Stimulated activated CD4-positive, alpha-beta T cell treated with anti-CD3 and anti-CD28 coated beads, Interleukin-1b, Interleukin-23, amount 100 ng/mL, for 24 hours (primary cell): ENCODE data around the gene IMMP2L.

Experiments used
- DNase-seq, 4 experiments: peaks; one replicate each; pipeline ENCODE4 v3.0.0-alpha.2; 2020; ENCODE audit warnings: low read depth in 4 of 4, low spot score in 1 of 4

The IMMP2L gene

DNA sequence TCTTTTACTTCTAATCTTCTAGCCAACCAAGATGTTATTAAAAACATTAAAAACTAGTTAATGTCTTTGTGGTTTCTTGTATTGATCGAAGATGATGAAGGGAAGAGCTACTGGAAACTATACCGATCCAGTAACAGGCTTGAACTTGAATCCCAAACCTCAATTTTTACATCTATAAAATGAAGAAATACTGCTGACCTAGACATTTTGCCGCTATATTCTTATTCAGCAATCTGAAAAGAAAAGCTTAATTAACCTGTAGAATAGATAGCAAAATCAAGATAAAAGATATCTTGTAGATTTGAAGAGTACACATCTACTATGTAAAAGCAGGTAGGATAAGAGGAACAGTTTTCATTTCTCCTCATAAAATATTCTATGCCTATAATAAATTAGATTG, 797.4 kb downstream of the IMMP2L start:
- no peak for DNase-seq

DNA sequence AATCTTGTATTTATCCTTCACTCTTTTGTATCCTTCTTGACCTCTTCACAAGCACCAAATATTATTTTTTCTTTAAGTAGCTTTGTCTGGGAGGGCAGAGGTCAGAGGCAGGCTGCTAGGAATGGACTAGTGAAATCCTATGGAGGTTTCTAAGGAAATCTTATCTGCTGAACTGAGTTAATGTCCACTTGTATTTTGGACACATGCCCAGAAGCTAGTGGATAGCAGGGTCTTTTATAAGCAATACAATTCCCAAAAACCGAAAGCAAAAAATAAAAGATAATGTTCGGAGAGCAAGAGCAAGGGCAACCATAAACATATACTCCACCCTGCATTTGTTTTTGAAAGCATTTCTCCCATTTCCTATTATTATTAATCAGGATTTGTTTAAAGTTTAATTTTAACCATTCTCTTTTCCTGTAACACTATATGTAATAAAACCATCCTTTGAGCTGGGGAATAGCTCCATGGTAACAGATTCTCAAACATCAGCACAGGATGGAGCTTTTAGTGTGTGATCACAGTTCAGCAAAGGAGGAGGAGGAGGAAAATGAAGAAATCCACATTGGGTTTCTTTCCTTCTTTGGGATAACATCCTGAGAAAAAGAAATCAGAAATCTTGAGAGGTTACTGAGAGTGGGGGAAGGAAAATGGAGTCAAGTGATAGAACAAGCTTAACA, 799.6 kb downstream of the IMMP2L start:
- no peak for DNase-seq

DNA sequence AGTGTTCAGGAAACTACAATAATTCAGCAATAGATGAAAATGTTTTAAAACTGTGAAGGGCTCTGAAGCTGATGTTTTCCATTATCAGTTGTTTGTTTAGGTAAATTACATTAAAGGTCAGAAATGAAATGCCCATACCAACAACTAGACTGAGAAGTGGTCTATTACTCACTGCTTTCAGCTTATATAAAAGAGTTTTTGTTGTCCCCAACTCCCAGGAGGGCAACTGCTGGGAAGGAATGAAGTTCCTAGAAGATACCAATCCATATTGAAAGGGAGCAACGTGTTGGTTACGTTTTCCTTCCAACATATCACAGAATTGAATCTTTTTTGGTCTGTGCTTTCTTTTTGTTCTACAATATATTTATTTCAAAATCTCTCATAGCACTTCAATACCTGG, 802.0 kb downstream of the IMMP2L start:
- DNase-seq = no peak

GRCh38 chr7:110759069-110759468, 803.2 kb downstream of the IMMP2L start:
- DNase-seq = no peak

DNA sequence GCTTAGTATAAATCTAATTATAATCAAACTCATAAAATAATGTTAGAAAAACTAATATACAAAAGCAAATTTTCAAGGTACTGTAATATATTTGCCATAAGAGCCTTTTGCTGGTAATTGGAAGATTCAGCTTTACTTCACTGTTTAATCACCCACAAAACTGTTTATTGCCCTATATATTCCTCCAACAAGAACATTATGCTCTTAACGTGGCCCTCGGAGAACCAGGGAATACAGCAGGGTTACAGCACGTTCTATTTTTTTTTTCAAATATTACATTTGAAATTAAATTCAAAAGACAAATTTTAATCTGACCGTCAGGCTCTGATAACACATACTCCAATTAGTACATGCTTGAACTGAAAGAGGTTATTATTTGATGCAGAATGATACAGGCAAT, 807.6 kb downstream of the IMMP2L start:
- DNase-seq = no peak

GRCh38 chr7:110750931-110751605, 811.2 kb downstream of the IMMP2L start:
- no peak for DNase-seq

GRCh38 chr7:110733221-110733620, 829.1 kb downstream of the IMMP2L start:
- no peak for DNase-seq

GRCh38 chr7:110724811-110725210, 837.5 kb downstream of the IMMP2L start:
- DNase-seq = no peak

GRCh38 chr7:110721395-110721794, 840.9 kb downstream of the IMMP2L start:
- DNase-seq = no peak

- no peak for DNase-seq
Observed at GRCh38 chr7:110720626-110721025, 841.7 kb downstream of the IMMP2L start.

DNA sequence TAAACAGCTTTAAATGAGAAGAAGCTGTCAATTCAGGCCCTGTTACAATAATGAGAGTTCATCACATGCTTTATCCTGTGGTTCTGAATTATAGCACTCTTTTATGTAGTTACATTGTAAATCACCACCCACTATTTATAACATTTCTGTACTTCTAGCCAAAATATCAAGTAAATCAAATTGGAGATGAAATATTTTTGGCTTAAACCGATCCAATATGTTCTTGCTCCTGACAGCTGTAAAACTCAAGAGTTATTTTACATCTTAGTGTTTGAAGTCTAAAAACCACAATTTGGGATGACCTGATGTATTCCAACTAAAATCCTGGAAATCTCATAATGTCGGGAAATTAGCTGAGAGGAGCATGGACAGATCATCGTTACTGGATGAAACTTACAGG, 842.6 kb downstream of the IMMP2L start:
- DNase-seq = no peak

DNA sequence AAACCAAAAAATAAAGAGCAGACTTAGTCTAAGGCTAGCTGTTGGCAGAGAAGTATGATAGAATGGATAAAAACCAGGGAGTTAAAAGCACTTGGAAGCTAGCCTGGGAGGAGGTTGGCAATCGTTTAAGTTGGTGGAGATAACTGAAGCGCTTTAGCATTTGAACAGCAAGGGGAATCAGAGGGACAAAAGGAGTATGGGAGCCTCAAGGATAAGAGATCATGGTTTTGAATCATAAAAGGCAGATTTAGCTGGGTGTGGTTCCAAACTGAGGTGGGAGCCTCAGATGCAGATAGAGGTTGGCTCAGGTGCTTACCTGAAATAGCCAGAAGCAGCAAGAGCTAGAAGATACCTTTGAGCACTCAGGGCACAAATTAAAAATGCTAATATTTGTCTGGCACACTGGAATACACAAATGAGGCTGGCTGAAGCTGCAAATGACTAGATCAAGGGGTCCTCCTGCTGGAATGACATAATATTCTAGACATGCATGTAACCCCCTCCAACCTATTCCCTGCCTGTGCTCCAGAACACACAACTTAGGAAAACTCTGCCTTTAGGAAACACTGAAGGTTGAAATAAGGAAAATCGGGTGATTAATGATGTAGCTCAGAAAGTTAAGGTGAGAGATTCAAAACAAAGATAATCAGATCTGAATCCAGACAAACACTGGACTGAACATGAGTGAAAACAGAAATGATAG, 843.6 kb downstream of the IMMP2L start:
- DNase-seq = no peak

GRCh38 chr7:110704225-110704624, 858.1 kb downstream of the IMMP2L start:
- no peak for DNase-seq

- DNase-seq = no peak
Observed at GRCh38 chr7:110698576-110698975, 863.7 kb downstream of the IMMP2L start.

- DNase-seq = no peak
Observed at GRCh38 chr7:110693344-110693743, 868.9 kb downstream of the IMMP2L start.

- DNase-seq = no peak
Observed at GRCh38 chr7:110688908-110689307, 873.4 kb downstream of the IMMP2L start.

- no peak for DNase-seq
Observed at GRCh38 chr7:110685899-110686298, 876.4 kb downstream of the IMMP2L start.

DNA sequence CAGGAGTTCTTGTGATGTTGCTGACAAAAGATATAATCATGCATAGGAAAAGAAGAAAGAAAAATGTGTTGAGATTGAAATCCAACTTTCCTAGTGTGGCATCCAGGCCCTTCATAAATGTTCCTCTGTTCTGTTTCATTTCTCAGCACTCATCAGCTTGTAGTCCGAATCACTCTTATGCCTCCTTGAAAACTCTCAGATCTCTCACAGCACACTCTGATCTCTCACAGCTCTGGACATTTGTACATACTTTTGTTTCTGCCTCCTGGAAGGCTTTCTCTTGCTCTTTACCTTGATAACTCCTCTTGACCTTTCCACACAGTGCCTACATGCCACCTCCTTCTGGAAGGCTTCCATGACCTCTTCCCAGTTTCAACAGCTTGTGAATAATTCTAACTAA, 880.4 kb downstream of the IMMP2L start:
- DNase-seq = no peak

DNA sequence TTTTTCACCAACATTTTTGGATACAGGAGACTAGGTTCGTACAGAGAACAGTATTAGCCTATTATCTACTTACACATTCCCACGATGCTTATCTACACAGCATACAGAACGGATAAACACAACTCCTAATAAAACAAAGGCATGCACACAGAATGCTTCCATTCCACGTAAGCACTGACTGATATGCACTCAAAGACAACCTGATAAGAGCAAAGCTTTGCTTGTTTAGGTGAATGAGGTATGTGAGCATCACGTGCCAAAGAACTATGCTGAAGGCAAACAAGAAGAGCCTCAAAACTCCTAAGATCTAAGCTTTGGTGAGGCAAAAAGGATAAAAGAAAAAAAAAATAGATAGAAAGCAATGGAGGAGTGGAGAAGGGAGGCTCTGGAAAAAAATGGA, 884.9 kb downstream of the IMMP2L start:
- DNase-seq = no peak

GRCh38 chr7:110676785-110677184, 885.5 kb downstream of the IMMP2L start:
- DNase-seq = no peak

- no peak for DNase-seq
Observed at GRCh38 chr7:110675383-110676103, 886.7 kb downstream of the IMMP2L start.

DNA sequence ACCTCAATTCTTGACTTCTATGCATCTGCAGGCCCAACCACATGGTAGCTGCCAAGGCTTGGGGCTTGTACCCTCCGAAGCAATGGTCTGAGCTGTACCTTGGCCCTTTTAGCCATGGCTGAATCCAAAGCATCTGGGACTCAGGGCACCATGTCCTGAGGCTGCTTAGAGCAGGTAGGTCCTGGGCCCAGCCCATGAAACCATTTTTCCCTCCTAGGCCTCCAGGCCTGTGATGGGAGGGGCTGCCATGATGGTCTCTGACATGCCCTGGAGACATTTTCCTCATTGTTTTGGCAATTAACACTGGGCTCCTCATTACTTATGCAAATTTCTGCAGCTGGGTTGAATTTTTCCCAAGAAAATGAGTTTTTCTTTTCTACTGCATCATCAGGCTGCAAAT, 889.1 kb downstream of the IMMP2L start:
- no peak for DNase-seq
